Gastroesophageal sphincter (tissue), 4 donors: Measurements from ENCODE around the gene SYNGR1. TPM values are rescaled to one million over a fixed set of nuclear protein-coding genes. Genes with fewer than 3 reads are reported as not detected.
A peak's percentile ranks its signal among the peaks of the same experiment; 100 is the strongest.

Experiments
- ATAC-seq: fragments of 150-250 bp; one replicate; pipeline ENCODE4 v1.9.1; 2016; ENCODE audit warnings: mild to moderate bottlenecking, moderate library complexity
- H3K27ac ChIP-seq, 4 donors: fragments of 200-600 bp; sonication (generic) in 3 of 4; 1 replicate in 3 of 4; 2 replicates in 1 of 4; pipeline ENCODE4 v1.5.1; 2016 to 2019
- H3K27me3 ChIP-seq: fragments of 200-600 bp; sonication (generic); one replicate; pipeline ENCODE4 v1.5.1; 2019
- H3K36me3 ChIP-seq, 2 donors: fragments of 200-600 bp; sonication (generic); one replicate each; pipeline ENCODE4 v1.5.1; 2019; ENCODE audit warnings: control low read depth in 1 of 2
- H3K4me1 ChIP-seq, 3 donors: fragments of 200-600 bp; sonication (generic); 1 replicate in 2 of 3; 2 replicates in 1 of 3; pipeline ENCODE4 v1.5.1; 2016 to 2019; ENCODE audit warnings: control low read depth in 2 of 3
- H3K4me3 ChIP-seq, 2 donors: fragments of 200-600 bp; sonication (generic); one replicate each; pipeline ENCODE4 v1.5.1; 2019; ENCODE audit warnings: mild to moderate bottlenecking in 1 of 2, moderate library complexity in 1 of 2
- H3K9me3 ChIP-seq, 3 donors: fragments of 200-600 bp; sonication (generic); one replicate each; pipeline ENCODE4 v1.5.1; 2017 to 2019; ENCODE audit warnings: control low read depth in 2 of 3
- CTCF ChIP-seq, 4 experiments: fragments of 200-600 bp in 2 of 4; fragments of 450-650 bp in 2 of 4; sonication (generic) in 1 of 4; IDR thresholded peaks; one replicate each; pipeline ENCODE4 v1.5.1; 2017 to 2019; ENCODE audit warnings: antibody characterized with exemption in 4 of 4, mild to moderate bottlenecking in 2 of 4, moderate library complexity in 2 of 4
- EP300 ChIP-seq: sonication (generic); formaldehyde crosslinking; IDR thresholded peaks from one replicate; pipeline ENCODE4 v1.6.1; 2017; ENCODE audit warnings: antibody characterized with exemption, mild to moderate bottlenecking
- POLR2A ChIP-seq, 2 donors: fragments of 450-650 bp; IDR thresholded peaks; one replicate each; pipeline ENCODE4 v1.6.1; 2017; ENCODE audit warnings: antibody characterized with exemption in 2 of 2, mild to moderate bottlenecking in 2 of 2, moderate library complexity in 1 of 2
- POLR2AphosphoS5 ChIP-seq: sonication (generic); formaldehyde crosslinking; IDR thresholded peaks from one replicate; pipeline ENCODE4 v1.6.1; 2017; ENCODE audit warnings: antibody characterized with exemption
- WGBS, 2 donors: methylation state at CpG; one replicate each; pipeline ENCODE4 v1.1.5; 2018; ENCODE audit warnings: low coverage in 1 of 2; 5-methylcytosine and 5-hydroxymethylcytosine counted together
- total RNA-seq, 4 donors: library from RNA; depleted of rRNA; stranded (reverse); fragments of >200 nt; gene quantifications; one replicate each; pipeline ENCODE4 v1.1.0, GENCODE V29; 2016

The SYNGR1 gene
- total RNA-seq, 4 donors from 2014 or later = 13.3 to 34.2 (median 20.1) TPM

- H3K27ac ChIP-seq = peak overlapping the region in 3 of 4 donors; percentile 75 to 82 (median 79)
- 71 to 78% methylated on average over 5 to 15 of the region's 18 CpGs for WGBS, 2 donors
- no peaks in the 10 kb centered on the region for H3K27me3 ChIP-seq
- peak overlapping the region in 1 of 2 donors; percentile 32 for H3K4me3 ChIP-seq
- TF ChIP-seq CTCF (IDR thresholded peaks at IDR 0.05) (no peak), POLR2AphosphoS5 (no peak), EP300 (no peak)
- H3K36me3 ChIP-seq = peaks cover 1 to 33% of the 10 kb centered on the region in 2 donors
- ATAC-seq = no peak
- peaks cover 0 to 39% (median 13%) of the 10 kb centered on the region in 3 donors for H3K4me1 ChIP-seq
- no peaks in the 10 kb centered on the region for H3K9me3 ChIP-seq
Observed at GRCh38 chr22:39309364-39309861, 40.4 kb upstream of the SYNGR1 start.

GRCh38 chr22:39309881-39310714 is 39.7 kb upstream of the SYNGR1 start:
- Histone ChIP-seq H3K27ac (peak overlapping the region in 3 of 4 donors; percentile 75 to 82 (median 79)), H3K36me3 (peaks cover 3 to 39% of the 10 kb centered on the region in 2 donors), H3K4me3 (no peak overlapping the region), H3K9me3 (no peaks in the 10 kb centered on the region), H3K27me3 (no peaks in the 10 kb centered on the region), H3K4me1 (peaks cover 0 to 46% (median 13%) of the 10 kb centered on the region in 3 donors)
- WGBS, 2 donors = 88% methylated on average over 5 of the region's 16 CpGs; no CpG with 5 or more reads in 1 of the 2 donors
- no peak for ATAC-seq
- TF ChIP-seq CTCF (IDR thresholded peaks at IDR 0.05) (no peak), POLR2A (IDR thresholded peaks at IDR 0.05) (no peak), EP300 (no peak), POLR2AphosphoS5 (no peak)

GRCh38 chr22:39311592-39312400 is 38.0 kb upstream of the SYNGR1 start:
- no peak overlapping the region for H3K4me3 ChIP-seq
- H3K27me3 ChIP-seq = no peaks in the 10 kb centered on the region
- WGBS, 2 donors = 58 to 80% methylated on average over 1 to 4 of the region's 19 CpGs
- ATAC-seq = no peak
- no peak for TF ChIP-seq CTCF (IDR thresholded peaks at IDR 0.05)
- peak; percentile 2 for TF ChIP-seq POLR2AphosphoS5
- no peak overlapping the region for H3K27ac ChIP-seq
- peaks cover 0 to 63% (median 26%) of the 10 kb centered on the region in 3 donors for H3K4me1 ChIP-seq
- no peaks in the 10 kb centered on the region for H3K9me3 ChIP-seq
- peaks cover 3 to 56% of the 10 kb centered on the region in 2 donors for H3K36me3 ChIP-seq

- no peaks in the 10 kb centered on the region for H3K9me3 ChIP-seq
- 56 to 73% methylated on average over 2 to 4 of the region's 5 CpGs for WGBS, 2 donors
- no peaks in the 10 kb centered on the region for H3K27me3 ChIP-seq
- peaks cover 0 to 69% (median 33%) of the 10 kb centered on the region in 3 donors for H3K4me1 ChIP-seq
- no peak overlapping the region for H3K27ac ChIP-seq
- no peak for TF ChIP-seq CTCF (IDR thresholded peaks at IDR 0.05)
- TF ChIP-seq POLR2AphosphoS5 = no peak
- TF ChIP-seq POLR2A (IDR thresholded peaks at IDR 0.05) = no peak
- no peak for TF ChIP-seq EP300
- H3K4me3 ChIP-seq = no peak overlapping the region
- ATAC-seq = no peak
- peaks cover 3 to 63% of the 10 kb centered on the region in 2 donors for H3K36me3 ChIP-seq
Observed at GRCh38 chr22:39312410-39312809, 37.4 kb upstream of the SYNGR1 start.
